GM12892 (cell line): Measurements from ENCODE around the gene MARCHF5.
"Not testable (repeated sequence)": the region's sequence is repeated elsewhere in the genome, so short reads cannot be mapped to it uniquely, and the experiment has no call there.

Experiments
- POLR2A ChIP-seq: IDR thresholded peaks from 2 replicates; pipeline ENCODE4 v1.6.1; 2011; ENCODE audit warnings: low read depth, low read length, control low read depth
- POLR2AphosphoS5 ChIP-seq: IDR thresholded peaks from 2 replicates; pipeline ENCODE4 v1.6.1; 2011; ENCODE audit warnings: low read depth, low read length, control low read depth

GRCh38 chr10:92347035-92347676, 56.2 kb downstream of the MARCHF5 start:
- not testable (repeated sequence) for TF ChIP-seq POLR2A, POLR2AphosphoS5
